Measurements from ENCODE around the gene TMEM132C.

DNA sequence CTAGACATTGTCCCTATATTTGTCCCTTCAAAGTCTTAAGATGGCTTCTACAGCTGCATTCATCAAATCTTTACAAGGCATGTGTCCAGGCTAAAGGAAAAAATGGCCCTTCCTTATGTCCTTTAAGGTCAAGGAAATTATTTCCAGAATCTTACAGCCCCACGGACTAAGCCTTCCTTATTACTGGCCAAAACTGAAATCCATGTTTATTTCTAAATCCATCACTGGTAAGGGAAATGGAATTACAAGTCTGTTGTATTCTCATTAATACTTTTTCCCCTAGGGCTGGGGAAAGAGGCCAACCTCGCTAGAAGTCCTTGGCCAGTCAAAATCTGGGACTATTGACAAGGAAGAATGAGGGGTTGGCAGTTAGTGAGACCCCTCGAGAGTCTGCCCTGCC, 252.5 kb downstream of the TMEM132C start:
- TF ChIP-seq, protein P1, sequence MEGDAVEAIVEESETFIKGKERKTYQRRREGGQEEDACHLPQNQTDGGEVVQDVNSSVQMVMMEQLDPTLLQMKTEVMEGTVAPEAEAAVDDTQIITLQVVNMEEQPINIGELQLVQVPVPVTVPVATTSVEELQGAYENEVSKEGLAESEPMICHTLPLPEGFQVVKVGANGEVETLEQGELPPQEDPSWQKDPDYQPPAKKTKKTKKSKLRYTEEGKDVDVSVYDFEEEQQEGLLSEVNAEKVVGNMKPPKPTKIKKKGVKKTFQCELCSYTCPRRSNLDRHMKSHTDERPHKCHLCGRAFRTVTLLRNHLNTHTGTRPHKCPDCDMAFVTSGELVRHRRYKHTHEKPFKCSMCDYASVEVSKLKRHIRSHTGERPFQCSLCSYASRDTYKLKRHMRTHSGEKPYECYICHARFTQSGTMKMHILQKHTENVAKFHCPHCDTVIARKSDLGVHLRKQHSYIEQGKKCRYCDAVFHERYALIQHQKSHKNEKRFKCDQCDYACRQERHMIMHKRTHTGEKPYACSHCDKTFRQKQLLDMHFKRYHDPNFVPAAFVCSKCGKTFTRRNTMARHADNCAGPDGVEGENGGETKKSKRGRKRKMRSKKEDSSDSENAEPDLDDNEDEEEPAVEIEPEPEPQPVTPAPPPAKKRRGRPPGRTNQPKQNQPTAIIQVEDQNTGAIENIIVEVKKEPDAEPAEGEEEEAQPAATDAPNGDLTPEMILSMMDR (IDR thresholded peaks at IDR 0.05), result no peak
- TF ChIP-seq POLR2A (IDR thresholded peaks at IDR 0.05), result no peak

All from lower leg skin (tissue), 3 donors.